Measurements from ENCODE around the gene ATRX. TPM values are rescaled to one million over a fixed set of nuclear protein-coding genes. Genes with fewer than 3 reads are reported as not detected.

Gene ATRX
- 17.6 to 27.2 TPM (median 22.1 TPM) in 5 replicates for total RNA-seq (2022; extraction: Qiagen RNA extraction; ENCODE audit: low read depth)

GRCh38 chrX:77785486-77786364 is at the start of gene ATRX:
Gene ATRX (minus strand): TSS chrX:77786216. CDS start chrX:77786001, 215 bp downstream.

Other genes with a start within 250 kb of the ATRX start
- 36.3 to 51.0 TPM (median 41.3 TPM) in 5 replicates for gene MAGT1, start 109.2 kb upstream of the ATRX start, total RNA-seq (2022; extraction: Qiagen RNA extraction; ENCODE audit: low read depth)
- gene COX7B, start 113.3 kb upstream of the ATRX start, total RNA-seq (2022; extraction: Qiagen RNA extraction; ENCODE audit: low read depth), result 567 to 684 TPM (median 619 TPM) in 5 replicates
- 2.6 to 3.8 TPM (median 3.5 TPM) in 5 replicates for gene ATP7A, start 124.5 kb upstream of the ATRX start, total RNA-seq (2022; extraction: Qiagen RNA extraction; ENCODE audit: low read depth)
- gene PGAM4, start 183.4 kb upstream of the ATRX start, total RNA-seq (2022; extraction: Qiagen RNA extraction; ENCODE audit: low read depth), result 0.26 to 0.50 TPM (median 0.38 TPM) in 4 of 5 replicates, not detected in the other

Measured in A549 treated with CpdA at 1 μM for 4 hours (cell line).